Activated CD8-positive, alpha-beta memory T cell treated with anti-CD3 and anti-CD28 coated beads for 4 hours (primary cell): Measurements from ENCODE around the gene CRADD.
A peak's percentile ranks its signal among the peaks of the same experiment; 100 is the strongest.
"Not testable (repeated sequence)": the region's sequence is repeated elsewhere in the genome, so short reads cannot be mapped to it uniquely, and the experiment has no call there.

Experiments used
- DNase-seq, 2 donors: peaks; one replicate each; pipeline ENCODE4 v3.0.0-alpha.2; 2020; ENCODE audit warnings: low read depth in 2 of 2

The CRADD gene

DNA sequence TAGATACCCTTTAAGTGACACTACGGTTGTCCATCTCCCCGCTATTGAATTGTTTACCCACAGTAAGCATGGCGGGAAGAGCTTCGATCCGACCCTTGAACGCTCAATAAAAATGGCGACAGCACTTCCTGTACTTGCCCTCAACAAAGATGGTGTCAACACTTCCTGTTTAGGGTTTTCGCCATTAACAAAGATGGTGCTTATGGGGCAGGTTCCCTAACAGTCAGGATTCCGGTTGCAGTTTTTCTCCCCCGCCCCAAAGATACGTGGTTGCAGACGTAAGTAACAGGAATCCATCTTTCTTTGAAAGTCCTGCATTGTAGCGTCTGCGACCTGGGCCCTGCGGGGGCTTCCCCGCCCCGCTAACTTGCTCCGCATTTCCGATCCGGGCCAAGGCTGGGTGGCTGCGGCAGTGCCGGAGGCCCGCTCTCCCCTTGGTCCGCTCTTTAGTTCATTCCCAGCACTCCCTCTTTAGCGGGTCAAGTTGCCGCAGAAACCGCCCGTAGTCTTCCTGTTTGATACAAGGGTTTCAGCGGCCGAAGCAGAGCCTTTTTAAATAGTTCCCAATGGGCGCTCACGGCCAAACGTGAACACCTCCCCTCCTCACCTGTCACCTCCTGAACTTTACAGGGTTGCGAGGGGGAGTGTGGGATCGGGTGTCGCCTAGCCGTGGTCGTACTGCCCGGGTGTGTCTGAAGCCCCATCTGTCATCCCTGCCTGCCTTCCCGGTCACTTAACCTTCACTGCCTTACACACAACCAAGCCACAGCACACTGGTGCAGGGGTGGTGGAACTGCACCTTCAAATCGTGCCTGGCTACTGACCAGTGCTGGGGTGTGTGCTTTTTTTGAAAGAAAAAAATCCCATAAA is at the start of gene CRADD:
Gene CRADD (plus strand): TSS at position 181 of the 870 bp plus-strand sequence.
- peak; percentile 57 to 81 for DNase-seq

DNA sequence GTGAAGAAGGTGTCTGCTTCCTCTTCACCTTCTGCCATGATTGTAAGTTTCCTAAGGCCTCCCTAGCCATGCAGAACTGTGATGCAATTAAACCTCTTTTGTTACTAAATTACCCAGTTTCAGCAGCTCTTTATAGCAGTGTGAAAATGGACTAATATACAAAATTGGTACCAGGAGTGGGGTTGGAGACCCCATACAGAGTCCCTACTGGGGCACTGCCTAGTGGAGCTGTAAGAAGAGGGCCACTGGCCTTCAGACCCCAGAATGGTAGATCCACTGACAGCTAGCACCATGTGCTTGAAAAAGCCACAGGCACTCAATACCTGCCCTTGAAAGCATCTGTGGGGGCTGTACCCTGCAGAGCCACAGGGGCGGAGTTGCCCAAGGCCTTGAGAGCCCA is 44.8 kb upstream of the CRADD start:
- DNase-seq: no peak

DNA sequence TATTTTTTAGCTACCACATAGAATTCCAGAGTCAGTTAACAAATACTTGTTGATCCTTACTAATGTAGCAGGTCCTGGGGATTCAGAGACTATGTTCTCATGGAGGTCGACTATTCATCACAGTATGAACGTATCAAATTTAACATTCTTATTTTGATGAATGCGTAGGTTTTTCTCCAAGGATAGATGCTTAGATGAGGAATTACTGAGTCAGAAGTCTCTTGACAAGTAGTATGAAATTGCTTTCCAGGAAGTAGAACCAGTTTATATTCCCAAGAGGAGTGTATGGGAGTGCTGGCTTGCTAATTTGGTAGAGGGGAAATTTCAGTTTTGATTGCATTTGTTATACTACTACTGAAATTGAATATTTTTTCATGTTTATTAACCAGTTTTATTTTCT is 42.8 kb upstream of the CRADD start:
- no peak for DNase-seq

DNA sequence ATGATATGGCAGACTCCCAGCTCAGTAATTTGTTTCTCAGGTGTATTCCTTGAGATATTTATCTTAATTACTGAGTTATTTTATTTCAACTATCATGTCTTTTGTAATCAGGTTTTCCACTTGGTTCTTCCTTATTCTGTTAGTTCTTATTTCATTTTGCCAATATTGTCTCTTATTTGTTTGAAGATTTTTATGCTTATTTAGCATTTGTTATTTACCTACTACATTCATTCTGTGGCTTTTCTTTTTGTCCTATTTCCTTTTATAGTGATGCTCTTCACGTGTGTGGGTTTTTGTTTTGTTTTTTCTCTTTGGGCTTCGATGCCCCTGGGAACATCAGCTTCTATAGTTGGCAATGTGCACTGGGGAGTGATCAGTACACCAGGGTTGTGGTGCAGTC is 40.5 kb upstream of the CRADD start:
- DNase-seq: no peak

DNA sequence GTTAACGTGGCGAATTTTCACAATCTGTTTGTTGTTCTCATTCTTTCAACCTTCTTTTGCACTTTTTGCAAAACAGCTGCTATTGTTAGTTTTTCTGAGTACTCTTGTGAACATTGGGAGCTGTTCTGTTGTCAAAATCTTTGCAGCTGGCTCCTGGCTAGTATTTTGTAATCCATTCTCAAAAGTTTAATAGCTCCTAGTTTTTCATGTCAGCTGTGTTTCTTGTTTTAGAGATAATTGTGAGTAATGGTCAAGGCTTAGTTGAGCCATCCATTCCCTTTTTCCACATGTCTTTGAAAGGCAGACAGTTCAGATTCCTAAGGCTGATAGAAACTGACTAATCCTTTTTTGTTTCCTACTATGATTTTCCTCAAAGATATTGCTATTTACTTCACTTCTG is 39.1 kb upstream of the CRADD start:
- no peak for DNase-seq

DNA sequence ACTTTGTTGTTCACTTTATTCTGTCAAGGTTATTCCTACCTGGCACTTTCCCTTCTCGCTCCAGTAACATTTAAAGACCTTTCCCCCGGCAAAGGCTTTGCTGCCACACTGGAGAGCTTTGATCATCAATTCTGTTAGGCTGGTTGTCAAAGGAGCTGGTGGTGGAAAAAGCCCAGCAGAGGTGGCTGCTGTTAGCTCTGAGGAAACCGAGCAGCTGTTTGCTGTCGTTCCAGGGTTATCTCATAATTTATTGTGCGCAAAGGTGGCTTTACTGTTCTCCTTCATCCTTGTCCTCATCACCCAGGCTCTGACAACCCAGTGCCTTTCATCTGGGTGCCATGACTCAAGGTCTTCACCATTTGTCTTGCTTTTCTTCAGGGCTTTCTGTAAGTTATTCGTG is 38.2 kb upstream of the CRADD start:
- DNase-seq: no peak

DNA sequence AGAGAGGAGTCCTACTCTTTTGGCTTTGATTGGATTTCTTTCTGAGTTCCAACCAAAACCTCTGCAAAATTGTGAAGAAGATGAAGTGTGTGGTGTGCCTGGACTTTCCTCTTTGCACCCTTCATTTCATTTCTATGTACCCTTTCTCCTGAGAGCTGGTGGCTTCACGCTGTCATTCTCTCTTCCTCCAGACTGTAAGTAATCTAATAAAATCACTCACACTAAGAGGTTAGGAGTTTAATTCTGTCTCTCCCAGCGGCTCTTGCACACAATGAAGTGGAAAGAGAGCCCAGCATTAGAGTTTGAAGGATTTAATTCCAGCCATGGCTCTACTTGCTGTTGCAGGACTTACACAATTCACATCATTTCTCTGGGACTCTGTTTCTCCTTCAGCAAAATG is 37.8 kb upstream of the CRADD start:
- no peak for DNase-seq

DNA sequence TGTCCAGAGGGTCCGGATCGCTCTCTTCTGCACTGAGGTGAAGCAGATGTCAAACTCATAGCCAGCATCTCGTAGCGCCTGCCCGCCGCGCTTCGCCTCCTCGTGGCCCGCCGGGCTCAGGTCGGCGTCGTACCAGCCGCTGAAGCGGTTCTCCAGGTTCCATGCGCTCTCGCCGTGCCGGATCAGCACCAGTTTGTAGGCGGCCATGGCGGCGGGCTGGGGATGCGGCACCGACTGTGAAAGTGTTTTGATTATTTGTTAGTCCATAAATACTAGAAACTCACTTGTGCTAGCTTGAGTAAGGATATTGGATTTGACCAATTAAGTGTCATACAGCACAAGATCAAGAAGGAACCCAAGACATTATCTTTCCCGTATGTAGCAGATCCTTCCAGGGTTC is 35.8 kb upstream of the CRADD start:
- DNase-seq: not testable (repeated sequence)

DNA sequence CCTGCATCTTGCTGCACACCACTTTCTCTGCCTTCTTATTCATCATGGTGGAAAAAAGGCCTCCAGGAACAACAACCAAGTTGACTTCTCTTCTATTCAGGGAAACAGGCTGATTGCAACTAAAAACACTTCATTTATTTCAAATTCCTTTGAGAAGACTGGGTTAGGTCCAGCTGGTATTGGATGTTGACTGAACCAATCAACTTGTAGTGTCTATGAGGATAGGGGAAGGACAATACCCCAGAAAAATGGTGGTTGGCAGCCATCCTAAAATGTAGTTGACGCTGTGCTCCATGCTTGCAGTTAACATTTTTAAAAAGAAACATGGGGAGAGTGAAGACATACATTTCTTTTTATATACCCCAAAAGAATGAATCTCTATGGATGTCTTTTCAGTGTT is 34.4 kb upstream of the CRADD start:
- DNase-seq: no peak

DNA sequence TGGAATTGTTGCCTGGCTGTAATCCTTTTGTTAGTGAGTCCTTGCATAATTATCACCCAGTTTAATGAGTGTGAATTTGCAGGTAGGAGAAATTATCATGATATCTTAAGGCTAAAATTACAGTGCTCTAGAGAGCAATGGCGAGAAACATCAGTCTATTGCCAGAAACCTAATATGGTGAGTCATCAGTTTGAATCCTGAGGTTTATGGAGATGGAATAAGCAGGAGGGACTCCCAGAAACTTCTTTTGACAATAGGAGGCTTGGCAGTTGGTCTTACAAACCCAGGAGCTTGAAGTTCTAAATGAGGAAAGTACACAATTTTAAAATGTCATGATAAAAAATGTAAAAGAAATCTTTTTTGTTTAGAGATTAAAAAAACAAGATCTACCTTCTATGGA is 31.5 kb upstream of the CRADD start:
- DNase-seq: no peak

DNA sequence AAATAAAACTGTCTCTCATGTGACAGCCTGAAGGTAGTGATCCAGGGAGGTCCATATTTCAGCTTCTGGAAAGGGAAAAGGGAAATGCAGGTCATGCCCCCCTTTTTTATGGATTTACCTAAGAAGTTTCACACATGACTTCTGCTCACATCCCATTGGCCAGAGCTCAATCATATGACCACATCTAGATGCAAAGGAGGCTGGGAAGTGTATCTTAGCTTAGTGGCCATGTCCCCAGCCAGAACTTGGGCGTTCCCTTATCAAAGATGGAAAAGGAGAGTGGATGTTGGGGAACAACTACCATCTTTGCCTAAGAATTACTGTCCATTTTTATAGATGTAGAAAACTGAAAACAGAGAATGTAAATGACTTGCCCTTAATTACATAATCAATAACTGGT is 26.5 kb upstream of the CRADD start:
- no peak for DNase-seq

DNA sequence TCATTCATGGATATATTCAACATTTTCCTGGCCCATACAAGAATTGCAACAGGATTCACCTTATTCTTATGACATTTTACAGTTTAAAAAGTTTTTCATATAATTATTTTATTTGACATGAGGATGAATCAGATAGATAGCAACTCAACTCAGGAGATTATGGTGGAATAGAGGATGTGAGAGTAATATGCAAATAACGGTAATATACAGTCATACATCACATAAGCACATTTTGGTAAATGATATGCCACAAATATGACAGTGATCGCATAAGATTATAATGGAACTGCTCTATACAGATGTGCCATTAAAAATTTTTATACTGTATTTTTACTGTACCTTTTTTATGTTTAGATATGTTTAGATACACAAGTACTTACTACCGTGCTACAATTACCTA is 24.1 kb upstream of the CRADD start:
- DNase-seq: no peak

DNA sequence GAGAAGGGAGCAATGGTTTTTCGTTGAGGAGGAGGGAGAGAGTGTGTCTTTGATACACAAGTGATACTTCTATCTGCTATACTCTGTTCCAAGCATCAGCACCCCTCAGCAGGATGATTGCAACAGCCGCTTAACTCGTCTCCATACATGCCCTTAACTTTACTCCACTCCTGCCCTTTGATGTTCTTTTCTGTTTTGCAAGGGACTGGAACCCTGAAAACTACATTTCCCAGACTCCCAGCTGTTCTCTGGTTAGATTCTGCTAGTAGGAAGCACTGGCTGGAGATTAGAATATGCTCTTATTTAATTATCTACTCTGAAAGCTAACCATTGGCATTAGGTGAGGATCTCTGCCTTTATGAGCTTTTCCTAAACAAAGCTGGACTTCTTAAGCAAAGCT is 23.5 kb upstream of the CRADD start:
- DNase-seq: no peak

DNA sequence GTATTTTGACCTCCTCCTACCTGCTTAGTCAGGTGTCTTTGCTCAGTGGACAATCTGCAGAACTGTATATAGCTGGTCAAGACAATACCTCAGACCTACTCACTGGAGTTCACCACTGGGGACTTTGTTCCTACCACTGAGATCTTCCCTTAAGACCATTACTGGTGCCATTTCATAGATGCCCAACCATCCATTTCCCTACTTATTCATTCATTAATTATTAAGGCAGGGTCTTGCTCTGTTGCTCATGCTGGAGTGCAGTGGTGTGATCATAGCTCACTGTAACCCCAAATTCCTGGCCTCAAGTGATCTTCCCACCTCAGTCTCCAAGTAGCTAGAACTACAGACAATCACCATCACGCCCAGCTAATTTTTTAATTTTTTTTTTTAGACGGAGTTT is 22.8 kb upstream of the CRADD start:
- DNase-seq: no peak

DNA sequence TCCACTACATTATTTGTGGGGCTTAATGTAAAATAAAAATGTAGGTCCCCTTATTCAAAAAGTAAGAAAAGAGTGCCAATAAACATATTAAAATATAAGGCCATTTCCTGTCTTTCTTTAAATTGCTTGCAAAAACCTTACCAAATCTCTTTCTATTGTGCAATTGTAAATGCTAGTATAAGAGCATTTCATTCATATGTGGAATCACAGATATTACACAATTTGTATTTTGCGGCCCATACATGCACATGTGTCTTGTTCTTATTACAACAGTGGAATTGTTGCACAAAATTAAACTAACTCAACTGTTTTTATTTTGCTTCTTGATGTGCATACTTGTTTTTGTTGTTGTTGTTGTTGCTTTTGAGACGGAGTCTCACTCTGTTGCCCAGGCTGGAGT is 20.1 kb upstream of the CRADD start:
- DNase-seq: no peak

DNA sequence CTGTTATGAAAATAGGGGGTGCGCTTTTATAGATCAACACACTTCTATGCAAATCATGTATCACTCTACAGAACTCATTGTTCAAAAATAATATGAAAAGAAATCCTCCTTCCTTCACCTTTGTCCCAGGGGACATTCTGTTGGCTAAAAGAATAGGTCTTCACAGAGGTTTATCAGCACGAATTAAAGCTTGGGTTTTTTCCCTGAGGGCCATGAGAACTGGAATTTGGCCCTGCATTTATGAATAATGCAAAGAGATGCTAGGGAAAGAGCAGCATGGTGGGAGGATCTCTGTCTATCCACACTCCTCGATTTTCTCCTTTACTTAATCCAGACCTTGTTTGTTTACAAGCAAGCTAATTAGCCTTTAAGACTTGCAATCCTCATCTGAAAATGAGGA is 16.2 kb upstream of the CRADD start:
- no peak for DNase-seq

DNA sequence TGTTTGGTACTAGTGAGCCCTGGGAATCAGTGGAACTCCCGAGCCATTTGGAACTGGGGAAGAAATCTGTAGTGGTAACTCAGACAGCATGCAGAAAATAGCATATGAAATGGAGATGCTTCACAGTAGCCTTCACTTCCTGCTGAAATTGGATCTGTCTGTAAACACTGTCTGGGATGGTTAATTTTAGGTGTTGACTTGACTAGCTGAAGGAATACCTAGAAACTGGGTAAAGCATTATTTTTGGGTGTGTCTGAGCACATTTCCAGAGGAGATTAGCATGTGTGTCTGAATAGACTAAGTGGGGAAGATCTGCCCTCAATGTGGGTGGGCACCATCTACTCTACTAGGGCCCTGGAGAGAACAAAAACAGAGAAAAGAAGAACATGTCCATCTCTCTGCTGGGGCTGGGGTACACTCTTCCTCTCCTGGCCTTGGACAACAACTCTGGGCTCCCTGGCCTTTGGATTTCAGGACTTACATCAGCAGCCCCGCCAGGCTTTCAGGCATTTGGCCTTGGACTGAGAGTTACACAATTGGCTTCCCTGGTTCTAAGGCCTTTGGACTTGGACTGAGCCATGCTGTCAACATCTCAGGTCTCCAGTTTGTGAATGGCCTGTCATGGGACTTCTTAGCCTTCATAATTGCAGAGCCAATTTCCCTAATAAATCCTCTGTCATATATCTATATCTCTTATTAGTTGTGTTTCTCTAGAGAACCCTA is 14.0 kb upstream of the CRADD start:
- no peak for DNase-seq

DNA sequence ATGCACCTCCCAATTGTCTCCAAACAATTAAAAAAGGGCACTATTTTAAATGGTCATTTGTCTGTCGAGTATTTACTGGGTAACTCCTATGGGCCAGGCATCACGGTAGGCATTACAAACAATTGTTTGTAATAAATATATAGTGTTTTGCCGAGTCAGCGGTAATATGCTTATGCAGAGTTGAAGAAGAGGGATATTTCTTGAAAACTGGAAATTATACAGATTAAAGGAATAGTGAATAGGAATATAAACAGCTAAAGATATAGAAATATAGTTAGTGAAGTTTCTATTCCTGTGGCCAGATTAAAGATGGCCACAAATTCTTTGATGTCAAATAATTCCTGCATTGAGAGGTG is 13.5 kb upstream of the CRADD start:
- no peak for DNase-seq

DNA sequence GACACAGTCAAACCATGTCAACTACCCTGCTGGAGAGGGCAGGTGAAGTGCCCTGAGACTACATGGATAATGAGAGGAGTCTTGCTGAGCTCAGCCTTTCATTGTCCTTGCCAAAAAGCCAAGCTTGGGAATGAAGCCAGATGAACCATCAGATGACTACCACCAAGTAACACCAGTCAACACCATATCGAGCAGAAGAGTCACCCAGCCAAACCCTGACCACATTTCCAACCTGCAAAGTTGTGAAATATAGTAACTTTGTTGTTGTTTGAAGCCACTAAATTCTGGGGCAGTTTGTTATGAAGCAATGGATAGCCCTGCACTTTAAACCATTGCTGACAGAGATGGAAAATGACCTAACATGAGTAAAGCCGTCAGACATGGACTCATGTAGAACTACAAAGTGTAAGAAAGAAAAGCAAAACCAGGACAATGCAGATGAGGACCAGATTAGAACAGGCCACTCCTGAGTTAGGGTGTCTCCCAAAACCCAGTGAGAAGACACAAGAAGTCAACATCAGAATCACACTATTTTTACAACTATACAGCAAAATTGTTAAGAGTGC is 12.5 kb upstream of the CRADD start:
- DNase-seq: no peak

DNA sequence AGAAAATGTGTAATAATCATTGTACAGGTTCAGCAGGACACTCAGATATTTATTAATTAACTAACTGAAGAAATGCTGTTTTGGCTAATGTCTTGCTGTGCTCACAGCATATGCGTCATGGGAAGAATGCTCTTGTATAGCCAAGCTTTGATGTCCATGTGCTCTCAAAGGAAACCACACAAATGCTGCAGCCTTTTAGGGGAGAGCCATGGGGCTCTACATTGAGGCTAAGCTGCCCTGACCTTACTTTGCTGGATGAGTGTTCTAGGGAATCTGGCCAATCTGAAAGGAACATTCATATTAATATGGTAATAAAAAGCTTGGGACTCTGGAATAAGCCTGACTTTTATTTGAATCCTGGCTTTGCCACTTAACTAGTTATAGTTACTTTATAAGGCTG is 9.5 kb upstream of the CRADD start:
- DNase-seq: no peak

DNA sequence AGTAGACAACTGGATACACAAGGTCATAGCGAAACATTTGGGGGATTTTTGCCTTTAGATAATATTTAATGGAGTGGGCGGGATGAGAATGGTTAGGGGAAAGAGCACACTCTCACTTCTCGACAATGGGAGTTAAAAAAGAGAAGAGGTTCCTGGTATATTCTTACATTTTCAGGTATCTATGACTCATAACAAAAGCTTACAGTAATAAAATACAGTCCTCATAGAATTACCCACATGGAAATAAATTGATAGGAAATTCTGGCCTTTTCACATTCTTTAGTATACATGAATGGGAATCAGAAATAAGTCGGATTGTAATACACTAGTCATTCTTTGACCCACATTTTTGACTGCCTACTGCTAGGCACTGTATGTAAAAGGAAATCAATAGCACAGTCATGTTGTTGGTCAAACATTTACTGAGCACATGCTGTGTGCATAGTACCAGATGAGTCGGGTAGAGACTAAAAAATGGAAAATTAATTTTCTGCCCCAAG is 8.2 kb upstream of the CRADD start:
- DNase-seq: no peak

DNA sequence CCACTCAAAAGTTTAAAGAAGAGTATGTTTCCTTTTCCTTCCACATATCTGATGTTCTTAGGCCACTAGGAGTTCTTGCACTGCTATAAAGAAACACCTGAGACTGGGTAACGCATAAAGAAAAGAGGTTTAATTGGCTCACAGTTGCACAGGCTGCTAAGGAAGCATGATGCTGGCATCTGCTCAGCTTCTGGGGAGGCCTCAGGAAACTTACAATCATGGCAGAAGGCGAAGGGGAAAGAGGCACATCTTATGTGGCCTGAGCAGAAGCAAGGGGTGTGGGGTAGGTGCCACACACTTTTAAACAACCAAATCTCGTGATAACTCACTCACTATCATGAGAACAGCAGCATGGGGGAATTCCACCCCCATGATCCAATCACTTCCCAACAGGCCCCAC is 7.7 kb upstream of the CRADD start:
- DNase-seq: no peak

DNA sequence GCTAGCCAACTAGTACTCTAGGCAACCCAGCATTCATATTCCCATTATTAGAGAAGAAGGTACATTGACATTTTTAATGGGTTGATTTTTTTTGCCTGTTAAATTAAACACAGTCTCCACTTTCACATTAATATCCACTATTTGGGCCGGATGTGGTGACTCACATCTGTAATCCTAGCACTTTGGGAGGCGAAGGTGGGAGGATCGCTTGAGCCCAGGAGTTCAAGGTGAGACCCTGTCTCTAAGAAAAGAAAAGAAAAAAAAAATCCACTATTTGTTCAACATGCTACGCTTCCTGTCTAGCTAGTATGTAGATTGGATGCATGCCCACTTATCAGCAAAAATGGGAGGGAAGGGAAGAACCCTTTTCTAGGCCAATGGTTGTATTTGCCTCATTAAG is 7.1 kb upstream of the CRADD start:
- DNase-seq: no peak
